B cell (primary cell): ENCODE measurements around the gene FRMPD4. TPM values are rescaled to one million over a fixed set of nuclear protein-coding genes. Genes with fewer than 3 reads are reported as not detected.

Experiments
- ATAC-seq: fragments of 200-7000 bp; cut with Tn5 transposase; one replicate; pipeline ENCODE4 v1.10.0; 2021; ENCODE audit warnings: low read depth, mild to moderate bottlenecking, moderate number of reproducible peaks, moderate library complexity
- CTCF ChIA-PET: fragments of 350-600 bp; sonication (Branson Sonifier 250); formaldehyde crosslinking; loops from one replicate; lab custom pipeline; 2021; ENCODE audit warnings: antibody characterized with exemption, inconsistent platforms; lab: Charles Lee
- POLR2A ChIA-PET: fragments of 350-600 bp; sonication (Branson Sonifier 250); formaldehyde crosslinking; loops from one replicate; lab custom pipeline; 2021; ENCODE audit warnings: antibody characterized with exemption; lab: Charles Lee
- DNase-seq: peaks from one replicate; pipeline ENCODE4 v3.0.0; 2013
- H2AFZ ChIP-seq: 2 replicates; pipeline ENCODE4 v1.6.1; 2012; ENCODE audit warnings: mild to moderate bottlenecking, low read depth, low read length; ENCODE audit not compliant: insufficient read depth, poor library complexity, severe bottlenecking
- H3K27ac ChIP-seq, 2 donors: 1 replicate in 1 of 2; 2 replicates in 1 of 2; pipeline ENCODE4 v1.5.1; 2012 to 2013; ENCODE audit warnings: low read length in 2 of 2, mild to moderate bottlenecking in 2 of 2, moderate library complexity in 1 of 2
- H3K27me3 ChIP-seq, 4 experiments: fragments of 200-600 bp in 1 of 4; sonication (generic) in 1 of 4; replicated peaks in 1 of 4; 1 replicate in 2 of 4; 2 replicates in 2 of 4; pipeline versions ENCODE4 v1.6.1 to v1.7.0; 2013 to 2016; ENCODE audit warnings: low read length in 3 of 4, mild to moderate bottlenecking in 2 of 4, mixed read lengths in 1 of 4, moderate library complexity in 1 of 4; ENCODE audit not compliant: insufficient read depth in 4 of 4, control insufficient read depth in 3 of 4; ENCODE audit errors: control extremely low read depth in 1 of 4
- H3K36me3 ChIP-seq, 2 experiments: replicated peaks in 1 of 2; 1 replicate in 1 of 2; 2 replicates in 1 of 2; pipeline versions ENCODE4 v1.6.1 to v1.7.1; 2013; ENCODE audit warnings: low read length in 1 of 2; ENCODE audit not compliant: insufficient read depth in 2 of 2, control insufficient read depth in 1 of 2; ENCODE audit errors: control extremely low read depth in 1 of 2, extremely low read depth in 1 of 2
- H3K4me1 ChIP-seq, 2 donors: fragments of 200-600 bp in 1 of 2; sonication (generic) in 1 of 2; 1 replicate in 1 of 2; 2 replicates in 1 of 2; pipeline versions ENCODE4 v1.5.1 to v1.6.1; 2013 to 2017; ENCODE audit warnings: low read length in 2 of 2; ENCODE audit not compliant: control insufficient read depth in 2 of 2, insufficient read depth in 2 of 2
- H3K4me2 ChIP-seq: replicated peaks from 2 replicates; pipeline ENCODE3; 2012; ENCODE audit warnings: mild to moderate bottlenecking, low read depth, low read length; ENCODE audit not compliant: poor library complexity, severe bottlenecking
- H3K4me3 ChIP-seq, 5 experiments: fragments of 200-600 bp in 1 of 5; sonication (generic) in 1 of 5; 1 replicate in 3 of 5; 2 replicates in 2 of 5; pipeline versions ENCODE4 v1.5.1 to v1.7.0; 2011 to 2016; ENCODE audit warnings: low read length in 4 of 5, mild to moderate bottlenecking in 4 of 5, low read depth in 2 of 5, control low read depth in 1 of 5, moderate library complexity in 1 of 5; ENCODE audit not compliant: insufficient read depth in 1 of 5; ENCODE audit errors: control extremely low read depth in 1 of 5, extremely low read depth in 1 of 5
- H3K79me2 ChIP-seq: fragments of 200-600 bp; sonication (generic); one replicate; pipeline ENCODE4 v1.6.0; 2016; ENCODE audit warnings: low read length; ENCODE audit not compliant: control insufficient read depth, insufficient read depth
- H3K9ac ChIP-seq: fragments of 200-600 bp; sonication (generic); 2 replicates; pipeline ENCODE4 v1.6.1; 2017; ENCODE audit warnings: mild to moderate bottlenecking, low read length, moderate library complexity
- H3K9me3 ChIP-seq, 3 donors: one replicate each; pipeline versions ENCODE4 v1.6.1 to v1.7.1; 2013; ENCODE audit warnings: low read length in 2 of 3; ENCODE audit not compliant: control insufficient read depth in 2 of 3, insufficient read depth in 1 of 3; ENCODE audit errors: control extremely low read depth in 1 of 3
- H4K20me1 ChIP-seq: 2 replicates; pipeline ENCODE4 v1.6.0; 2012; ENCODE audit warnings: mild to moderate bottlenecking, low read length; ENCODE audit not compliant: insufficient read depth, control insufficient read depth, poor library complexity, severe bottlenecking
- H3K27ac Mint-ChIP-seq: one replicate; pipeline ENCODE4 v1.8.0; 2021; ENCODE audit warnings: mixed read lengths
- H3K27me3 Mint-ChIP-seq: one replicate; pipeline ENCODE4 v1.8.0; 2021; ENCODE audit warnings: mixed read lengths
- H3K4me1 Mint-ChIP-seq: one replicate; pipeline ENCODE4 v1.8.0; 2021; ENCODE audit warnings: mixed read lengths
- H3K4me3 Mint-ChIP-seq: one replicate; pipeline ENCODE4 v1.8.0; 2021; ENCODE audit warnings: mixed read lengths
- H3K9me3 Mint-ChIP-seq: one replicate; pipeline ENCODE4 v1.8.0; 2022; ENCODE audit warnings: mixed read lengths; ENCODE audit not compliant: insufficient read depth
- EZH2 ChIP-seq: IDR thresholded peaks from 2 replicates; pipeline ENCODE4 v1.6.1; 2012; ENCODE audit warnings: borderline replicate concordance, low read depth, mild to moderate bottlenecking, moderate library complexity, low read length; ENCODE audit not compliant: insufficient read depth, poor library complexity, severe bottlenecking
- WGBS: methylation state at CpG from one replicate; pipeline ENCODE4 v1.1.5; 2013; ENCODE audit warnings: missing lambda C conversion rate; ENCODE audit not compliant: insufficient coverage; 5-methylcytosine and 5-hydroxymethylcytosine counted together
- intact Hi-C: fragments of 100-400 bp; cut with micrococcal nuclease; formaldehyde crosslinking; loops from one replicate; pipeline ENCODE4 v1.10.0; 2022
- polyA plus RNA-seq: library from polyadenylated mRNA; depleted of rRNA; stranded (reverse); fragments of >200 nt; gene quantifications from 2 replicates; pipeline ENCODE4 v1.2.3, GENCODE V29; 2012
- total RNA-seq, 2 donors: library from RNA; stranded (reverse); fragments of 120-200 nt in 1 of 2; gene quantifications; 1 replicate in 1 of 2; 2 replicates in 1 of 2; pipeline versions ENCODE4 v1.2.3 to v1.2.4, GENCODE V29; 2013 to 2022
- TF ChIP-seq, protein P1 (sequence below): fragments of 200-600 bp; IDR thresholded peaks from one replicate; pipeline ENCODE4 v1.8.0; 2022; ENCODE audit warnings: antibody characterized with exemption, mild to moderate bottlenecking

Gene FRMPD4
- total and polyA plus RNA-seq, 2 donors (not counting 1 experiment from before 2014, with no cell fraction given): not detected

DNA sequence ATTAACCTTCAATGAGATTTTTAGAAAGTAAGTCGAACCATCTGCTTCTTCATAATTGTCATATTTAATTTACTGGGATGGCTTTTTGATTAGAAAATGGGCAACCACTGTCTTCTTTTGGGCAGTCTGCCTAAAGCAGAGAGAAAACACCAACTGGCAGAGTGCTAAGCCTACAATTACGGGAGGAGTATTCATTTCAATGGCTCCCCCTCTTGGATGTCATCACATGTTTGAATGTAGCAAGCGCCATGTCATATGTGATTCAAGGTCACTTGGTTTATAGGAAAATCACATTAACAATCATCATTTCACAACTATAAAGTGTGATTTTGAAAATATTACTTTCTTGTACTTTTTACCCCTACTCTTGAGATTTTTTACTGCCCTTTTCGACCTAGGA, 261.9 kb downstream of the FRMPD4 start:
- Histone ChIP-seq H3K4me3 (no peak overlapping the region), H4K20me1 (no peaks in the 10 kb centered on the region), H3K36me3 (no peaks in the 10 kb centered on the region), H3K27ac (no peak overlapping the region), H3K79me2 (no peaks in the 10 kb centered on the region), H3K4me2 (no peak overlapping the region), H3K9me3 (no peaks in the 10 kb centered on the region), H3K27me3 (no peaks in the 10 kb centered on the region), H3K9ac (no peak overlapping the region), H2AFZ (no peak overlapping the region), H3K4me1 (no peaks in the 10 kb centered on the region)
- TF ChIP-seq, protein P1, sequence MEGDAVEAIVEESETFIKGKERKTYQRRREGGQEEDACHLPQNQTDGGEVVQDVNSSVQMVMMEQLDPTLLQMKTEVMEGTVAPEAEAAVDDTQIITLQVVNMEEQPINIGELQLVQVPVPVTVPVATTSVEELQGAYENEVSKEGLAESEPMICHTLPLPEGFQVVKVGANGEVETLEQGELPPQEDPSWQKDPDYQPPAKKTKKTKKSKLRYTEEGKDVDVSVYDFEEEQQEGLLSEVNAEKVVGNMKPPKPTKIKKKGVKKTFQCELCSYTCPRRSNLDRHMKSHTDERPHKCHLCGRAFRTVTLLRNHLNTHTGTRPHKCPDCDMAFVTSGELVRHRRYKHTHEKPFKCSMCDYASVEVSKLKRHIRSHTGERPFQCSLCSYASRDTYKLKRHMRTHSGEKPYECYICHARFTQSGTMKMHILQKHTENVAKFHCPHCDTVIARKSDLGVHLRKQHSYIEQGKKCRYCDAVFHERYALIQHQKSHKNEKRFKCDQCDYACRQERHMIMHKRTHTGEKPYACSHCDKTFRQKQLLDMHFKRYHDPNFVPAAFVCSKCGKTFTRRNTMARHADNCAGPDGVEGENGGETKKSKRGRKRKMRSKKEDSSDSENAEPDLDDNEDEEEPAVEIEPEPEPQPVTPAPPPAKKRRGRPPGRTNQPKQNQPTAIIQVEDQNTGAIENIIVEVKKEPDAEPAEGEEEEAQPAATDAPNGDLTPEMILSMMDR: no peak
- TF ChIP-seq EZH2: no peak
- ChIA-PET CTCF (no interaction called here), POLR2A (no interaction called here)
- peaks cover 6% of the 10 kb centered on the region for H3K27me3 Mint-ChIP-seq
- no peak overlapping the region for H3K4me3 Mint-ChIP-seq
- no peak for ATAC-seq
- intact Hi-C loops: no loop called here
- no peak for DNase-seq
- H3K4me1 Mint-ChIP-seq: no peaks in the 10 kb centered on the region
- no peaks in the 10 kb centered on the region for H3K9me3 Mint-ChIP-seq
- H3K27ac Mint-ChIP-seq: no peak overlapping the region
- no CpG with 5 or more reads among the region's 4 CpGs for WGBS

DNA sequence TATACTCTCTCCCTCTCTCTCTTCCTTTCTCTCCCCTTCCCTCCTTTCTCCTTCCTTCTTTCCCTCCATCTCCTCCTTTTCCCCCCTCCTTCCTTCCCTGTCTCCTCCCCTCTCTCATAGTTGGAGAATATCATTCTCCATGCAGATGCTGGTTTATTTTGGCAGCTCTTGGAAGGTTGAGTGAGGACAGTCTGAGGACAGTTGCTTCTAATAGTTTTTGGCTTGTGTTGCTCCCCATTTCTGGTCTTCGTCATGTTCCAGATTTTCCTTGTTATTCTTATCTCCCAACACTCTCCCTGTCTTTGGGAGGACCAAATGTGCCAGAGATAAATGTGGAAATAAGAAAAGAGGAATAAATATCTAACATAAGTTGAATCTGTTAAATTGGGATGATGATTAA, 263.0 kb downstream of the FRMPD4 start:
- Mint-ChIP-seq H3K4me1 (no peaks in the 10 kb centered on the region), H3K9me3 (no peaks in the 10 kb centered on the region), H3K27me3 (peaks cover 6% of the 10 kb centered on the region), H3K4me3 (no peak overlapping the region), H3K27ac (no peak overlapping the region)
- no peaks in the 10 kb centered on the region for H3K36me3 ChIP-seq
- ATAC-seq (no peak), DNase-seq (no peak)
- no CpG with 5 or more reads among the region's 1 CpG for WGBS
- TF ChIP-seq, protein P1: no peak
- TF ChIP-seq EZH2: no peak
- H3K27me3 ChIP-seq: no peaks in the 10 kb centered on the region
- no peaks in the 10 kb centered on the region for H3K9me3 ChIP-seq
- no peak overlapping the region for H3K4me2 ChIP-seq
- no peak overlapping the region for H3K9ac ChIP-seq
- ChIA-PET CTCF (no interaction called here), POLR2A (no interaction called here)
- H3K79me2 ChIP-seq: no peaks in the 10 kb centered on the region
- H2AFZ ChIP-seq: no peak overlapping the region
- H4K20me1 ChIP-seq: no peaks in the 10 kb centered on the region
- H3K4me3 ChIP-seq: no peak overlapping the region
- H3K27ac ChIP-seq: no peak overlapping the region
- H3K4me1 ChIP-seq: no peaks in the 10 kb centered on the region
- intact Hi-C loops: no loop called here
